ENCODE data around the gene CHRNA10. TPM values are rescaled to one million over a fixed set of nuclear protein-coding genes. Genes with fewer than 3 reads are reported as not detected.

CHRNA10 gene
- total RNA-seq, 4 donors from 2014 or later, result 0.38 to 1.1 (median 1.1) TPM; not detected in 1

DNA sequence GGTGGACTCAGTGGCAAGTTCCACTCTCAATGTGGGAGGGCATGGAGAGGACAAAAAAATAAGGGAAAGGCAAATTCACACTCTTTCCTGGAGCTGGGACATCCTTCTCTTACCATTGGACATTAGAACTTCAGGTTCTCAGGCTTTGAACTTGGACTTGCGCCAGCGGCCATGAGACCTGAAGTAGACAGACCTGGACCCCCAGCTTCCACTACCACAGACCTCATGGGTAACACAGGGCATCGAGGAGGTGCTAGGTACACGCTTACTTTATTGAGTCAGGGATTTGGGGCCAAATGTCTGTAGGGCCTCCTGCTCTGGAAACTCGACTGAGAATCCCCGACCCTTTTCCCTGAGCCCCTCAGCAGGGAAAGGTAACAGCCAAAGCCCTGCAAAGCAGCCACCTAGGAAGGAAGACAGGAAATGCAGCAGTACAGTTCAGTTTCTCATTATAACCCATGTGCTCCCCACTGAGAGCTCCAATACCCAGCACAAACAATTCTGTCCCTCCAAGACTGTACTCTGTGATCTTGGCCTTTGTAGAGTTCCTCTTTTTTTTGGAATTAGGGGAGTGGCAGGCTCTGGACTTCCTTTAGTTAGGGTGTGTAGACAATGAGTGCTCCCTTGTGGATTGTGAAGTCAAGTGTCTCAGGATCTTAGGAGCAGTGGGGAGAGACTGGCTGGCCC is 5.7 kb downstream of the CHRNA10 start:
- TF ChIP-seq, protein P1, sequence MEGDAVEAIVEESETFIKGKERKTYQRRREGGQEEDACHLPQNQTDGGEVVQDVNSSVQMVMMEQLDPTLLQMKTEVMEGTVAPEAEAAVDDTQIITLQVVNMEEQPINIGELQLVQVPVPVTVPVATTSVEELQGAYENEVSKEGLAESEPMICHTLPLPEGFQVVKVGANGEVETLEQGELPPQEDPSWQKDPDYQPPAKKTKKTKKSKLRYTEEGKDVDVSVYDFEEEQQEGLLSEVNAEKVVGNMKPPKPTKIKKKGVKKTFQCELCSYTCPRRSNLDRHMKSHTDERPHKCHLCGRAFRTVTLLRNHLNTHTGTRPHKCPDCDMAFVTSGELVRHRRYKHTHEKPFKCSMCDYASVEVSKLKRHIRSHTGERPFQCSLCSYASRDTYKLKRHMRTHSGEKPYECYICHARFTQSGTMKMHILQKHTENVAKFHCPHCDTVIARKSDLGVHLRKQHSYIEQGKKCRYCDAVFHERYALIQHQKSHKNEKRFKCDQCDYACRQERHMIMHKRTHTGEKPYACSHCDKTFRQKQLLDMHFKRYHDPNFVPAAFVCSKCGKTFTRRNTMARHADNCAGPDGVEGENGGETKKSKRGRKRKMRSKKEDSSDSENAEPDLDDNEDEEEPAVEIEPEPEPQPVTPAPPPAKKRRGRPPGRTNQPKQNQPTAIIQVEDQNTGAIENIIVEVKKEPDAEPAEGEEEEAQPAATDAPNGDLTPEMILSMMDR (IDR thresholded peaks at IDR 0.05), result no peak
- TF ChIP-seq POLR2A (IDR thresholded peaks at IDR 0.05), result no peak
- Histone ChIP-seq H3K36me3 (peaks cover 0 to 69% (median 10%) of the 10 kb centered on the region in 3 donors), H3K27me3 (no peaks in the 10 kb centered on the region), H3K4me1 (no peaks in the 10 kb centered on the region), H3K9me3 (no peaks in the 10 kb centered on the region), H3K4me3 (no peak overlapping the region), H3K27ac (no peak overlapping the region)
- no peak for DNase-seq
- 100% methylated on average over 1 to 5 of the region's 6 CpGs for WGBS, 2 donors
- intact Hi-C loops (cut with DNase I), result no loop called here

DNA sequence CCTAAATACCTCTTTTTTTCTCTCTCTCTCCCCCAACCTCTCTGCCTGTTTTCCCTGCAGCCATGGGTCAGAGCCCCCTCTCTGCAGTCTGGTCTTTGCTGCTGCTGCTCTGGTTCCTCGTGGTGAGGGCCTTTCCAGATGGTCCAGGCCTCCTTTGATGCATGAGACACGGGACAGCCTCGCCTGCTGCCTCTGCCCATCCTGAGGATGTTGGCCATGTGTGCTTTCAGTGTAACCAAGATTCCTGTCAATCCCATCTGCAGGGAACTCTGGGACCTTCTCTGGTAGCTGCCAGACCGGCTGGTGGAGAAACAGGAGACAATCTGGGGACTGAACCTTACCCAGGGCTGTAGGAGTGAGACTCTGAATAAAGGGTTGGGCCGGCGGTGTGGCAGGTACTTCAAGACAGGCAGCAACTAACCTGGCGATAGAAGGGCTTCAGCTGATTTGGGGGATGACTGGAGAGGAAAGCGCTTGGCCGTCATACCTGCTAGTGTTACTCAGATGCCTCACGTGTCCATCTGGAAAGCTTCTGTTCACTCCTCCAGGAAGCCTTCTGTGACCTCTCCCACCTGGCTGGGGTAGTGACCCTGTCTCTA is 7.1 kb downstream of the CHRNA10 start:
- Histone ChIP-seq H3K27ac (no peak overlapping the region), H3K9me3 (no peaks in the 10 kb centered on the region), H3K27me3 (no peaks in the 10 kb centered on the region), H3K4me1 (no peaks in the 10 kb centered on the region), H3K4me3 (no peak overlapping the region), H3K36me3 (peaks cover 0 to 55% (median 10%) of the 10 kb centered on the region in 3 donors)
- TF ChIP-seq, protein P1 (IDR thresholded peaks at IDR 0.05), result no peak
- TF ChIP-seq POLR2A (IDR thresholded peaks at IDR 0.05), result no peak
- intact Hi-C loops (cut with DNase I), result no loop called here
- WGBS, 2 donors, result 80 to 84% methylated on average over 9 of the region's 10 CpGs
- DNase-seq, result no peak

DNA sequence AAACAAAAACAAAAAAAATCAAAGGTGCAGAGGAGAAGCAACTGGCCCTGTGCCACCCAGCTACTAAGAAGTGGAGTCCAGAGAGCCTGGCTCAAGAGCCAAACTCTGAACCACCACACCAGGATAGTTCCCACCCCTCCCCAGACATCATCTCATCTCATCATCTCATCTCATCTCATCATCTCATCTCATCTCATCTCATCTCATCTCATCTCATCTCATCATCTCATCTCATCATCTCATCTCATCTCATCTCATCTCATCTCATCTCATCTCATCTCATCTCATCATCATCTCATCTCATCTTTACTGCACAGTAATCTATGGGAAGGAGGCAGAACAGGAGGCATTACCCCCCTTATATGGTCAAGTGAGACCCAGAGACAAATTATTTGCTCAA is 8.3 kb downstream of the CHRNA10 start:
- TF ChIP-seq POLR2A (IDR thresholded peaks at IDR 0.05), result no peak
- TF ChIP-seq, protein P1 (IDR thresholded peaks at IDR 0.05), result no peak
- Histone ChIP-seq H3K4me1 (no peaks in the 10 kb centered on the region), H3K36me3 (peaks cover 0 to 42% (median 10%) of the 10 kb centered on the region in 3 donors), H3K4me3 (no peak overlapping the region), H3K27ac (no peak overlapping the region), H3K9me3 (no peaks in the 10 kb centered on the region), H3K27me3 (no peaks in the 10 kb centered on the region)
- intact Hi-C loops (cut with DNase I), result no loop called here
- DNase-seq, result no peak

DNA sequence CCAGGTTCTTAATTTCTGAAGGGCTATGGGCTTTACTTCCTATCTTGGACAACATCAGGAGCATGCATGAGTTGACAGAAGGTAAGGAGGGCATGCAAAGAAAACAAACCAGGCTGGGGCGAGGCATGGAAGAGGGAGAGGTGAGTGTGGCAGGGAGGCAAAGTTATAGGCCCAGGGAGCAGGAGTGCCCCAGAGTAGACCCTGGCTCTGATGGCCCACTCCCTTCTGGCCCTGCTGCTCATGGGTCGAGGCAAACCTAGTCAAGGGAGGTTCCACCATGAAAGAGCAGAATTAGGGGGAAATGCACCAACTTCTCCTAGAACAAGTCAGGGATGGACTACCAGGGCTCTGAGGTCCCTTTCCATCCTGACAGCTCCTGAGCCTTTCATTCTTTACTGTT is 10.2 kb downstream of the CHRNA10 start:
- no peak overlapping the region for H3K27ac ChIP-seq
- no peak for DNase-seq
- H3K27me3 ChIP-seq, result no peaks in the 10 kb centered on the region
- peaks cover 0 to 23% (median 0%) of the 10 kb centered on the region in 3 donors for H3K36me3 ChIP-seq
- no peaks in the 10 kb centered on the region for H3K4me1 ChIP-seq
- 80 to 83% methylated on average over 2 of the region's 2 CpGs for WGBS, 2 donors
- H3K9me3 ChIP-seq, result no peaks in the 10 kb centered on the region
- intact Hi-C loops (cut with DNase I), result no loop called here
- TF ChIP-seq, protein P1 (IDR thresholded peaks at IDR 0.05), result no peak
- TF ChIP-seq POLR2A (IDR thresholded peaks at IDR 0.05), result no peak
- H3K4me3 ChIP-seq, result no peak overlapping the region

Data from esophagus squamous epithelium (tissue), 5 donors.